OCI-LY7 (cell line): ENCODE results near the gene EGFLAM. TPM values are rescaled to one million over a fixed set of nuclear protein-coding genes. Genes with fewer than 3 reads are reported as not detected.

ENCODE experiments used
- BruUV-seq: library from RNA; stranded (reverse); fragments of 400-500 nt; replicated peaks from 2 replicates; lab custom pipeline; 2021; lab: Mats Ljungman, UMichigan
- CTCF ChIA-PET: fragments of 300-600 bp; sonication (Branson Sonifier 250); formaldehyde crosslinking; loops from one replicate; lab custom pipeline; 2022; ENCODE audit warnings: antibody characterized with exemption; ENCODE audit not compliant: unreplicated experiment; lab: Charles Lee
- POLR2A ChIA-PET: fragments of 300-600 bp; sonication (Branson Sonifier 250); formaldehyde crosslinking; loops from one replicate; lab custom pipeline; 2022; ENCODE audit warnings: antibody characterized with exemption; lab: Charles Lee
- DNase-seq: peaks from one replicate; pipeline ENCODE4 v3.0.0-alpha.2; 2015; ENCODE audit warnings: low spot score
- H2AFZ ChIP-seq: fragments of 200-600 bp; sonication (generic), shearing (Covaris generic); 2 replicates; pipeline ENCODE4 v1.6.1; 2014; ENCODE audit warnings: mild to moderate bottlenecking, antibody characterized with exemption, low read length, moderate library complexity
- H3K27ac ChIP-seq: fragments of 200-600 bp; sonication (generic); 2 replicates; pipeline ENCODE4 v1.5.1; 2014; ENCODE audit warnings: mixed run types, low read depth, mild to moderate bottlenecking, moderate library complexity, low read length, inconsistent platforms; ENCODE audit not compliant: poor library complexity, severe bottlenecking
- H3K36me3 ChIP-seq: fragments of 200-600 bp; sonication (generic); 2 replicates; pipeline ENCODE4 v1.6.1; 2014; ENCODE audit warnings: mild to moderate bottlenecking, antibody characterized with exemption, low read length, moderate library complexity, mixed read lengths; ENCODE audit not compliant: insufficient read depth
- H3K4me1 ChIP-seq: fragments of 200-600 bp; sonication (generic); 2 replicates; pipeline ENCODE4 v1.5.1; 2014; ENCODE audit warnings: mild to moderate bottlenecking, low read length; ENCODE audit not compliant: insufficient read depth, poor library complexity, severe bottlenecking
- H3K4me2 ChIP-seq: fragments of 200-600 bp; sonication (generic); 2 replicates; pipeline ENCODE4 v1.6.1; 2014; ENCODE audit warnings: mild to moderate bottlenecking, low read length
- H3K4me3 ChIP-seq: fragments of 200-600 bp; sonication (generic); 2 replicates; pipeline ENCODE4 v1.5.1; 2014; ENCODE audit warnings: mild to moderate bottlenecking, low read depth, low read length; ENCODE audit not compliant: poor library complexity, severe bottlenecking
- H3K79me2 ChIP-seq: fragments of 200-600 bp; sonication (generic); 2 replicates; pipeline ENCODE4 v1.6.1; 2016; ENCODE audit warnings: low read depth, mild to moderate bottlenecking, low read length, moderate library complexity, mixed read lengths; ENCODE audit not compliant: insufficient read depth
- H3K9me2 ChIP-seq: fragments of 200-600 bp; sonication (generic); 2 replicates; pipeline ENCODE4 v1.6.1; 2016; ENCODE audit warnings: mild to moderate bottlenecking, low read length, mixed read lengths; ENCODE audit not compliant: insufficient read depth
- H3K9me3 ChIP-seq: fragments of 200-600 bp; sonication (generic); 2 replicates; pipeline ENCODE4 v1.6.1; 2014; ENCODE audit warnings: mild to moderate bottlenecking, mixed run types, low read length, mixed read lengths
- H4K20me1 ChIP-seq: fragments of 200-600 bp; sonication (generic); 2 replicates; pipeline ENCODE4 v1.6.1; 2014; ENCODE audit warnings: mild to moderate bottlenecking, antibody characterized with exemption, low read length, moderate library complexity, mixed read lengths; ENCODE audit not compliant: insufficient read depth
- CTCF ChIP-seq: fragments of 200-600 bp; sonication (generic); conservative IDR thresholded peaks from 2 replicates; pipeline ENCODE4 v1.5.1; 2014; ENCODE audit warnings: mild to moderate bottlenecking, antibody characterized with exemption, low read length, moderate library complexity, mixed read lengths
- EZH2phosphoT487 ChIP-seq: fragments of 200-600 bp; sonication (generic); IDR thresholded peaks from 2 replicates; pipeline ENCODE4 v1.6.1; 2018; ENCODE audit warnings: low read depth, borderline replicate concordance, mild to moderate bottlenecking, mixed run types, antibody characterized with exemption, low read length, moderate library complexity, mixed read lengths
- intact Hi-C: fragments of 100-400 bp; cut with micrococcal nuclease; formaldehyde crosslinking; loops from one replicate; pipeline ENCODE4 v1.10.0; 2022; ENCODE audit not compliant: unreplicated experiment
- total RNA-seq, 2 experiments: library from RNA; depleted of rRNA in 1 of 2; stranded (reverse); fragments of >200 nt in 1 of 2; shearing (Covaris generic) in 1 of 2; gene quantifications; 2 replicates each; pipeline ENCODE4 v1.2.3, GENCODE V29; 2014 to 2022

Gene EGFLAM
- total RNA-seq, 2 experiments from 2014 or later = not detected

- Histone ChIP-seq H3K79me2 (no peaks in the 10 kb centered on the region), H3K9me2 (no peaks in the 10 kb centered on the region), H3K4me2 (no peak overlapping the region), H3K4me1 (no peaks in the 10 kb centered on the region), H3K36me3 (no peaks in the 10 kb centered on the region), H2AFZ (no peak overlapping the region), H3K27ac (no peak overlapping the region), H3K4me3 (no peak overlapping the region), H4K20me1 (no peaks in the 10 kb centered on the region), H3K9me3 (no peaks in the 10 kb centered on the region)
- BruUV-seq = no TSS peak
- intact Hi-C loops = no loop called here
- POLR2A ChIA-PET = no interaction called here
- CTCF ChIA-PET = no interaction called here
- no peak for DNase-seq
- TF ChIP-seq CTCF (no peak), EZH2phosphoT487 (no peak)
These were observed 61.1 kb downstream of the EGFLAM start for GRCh38 chr5:38319491-38319890.

- intact Hi-C loops = no loop called here
- no peaks in the 10 kb centered on the region for H4K20me1 ChIP-seq
- ChIA-PET CTCF (no interaction called here), POLR2A (no interaction called here)
- no peak for TF ChIP-seq EZH2phosphoT487
- no peak for TF ChIP-seq CTCF
- no peaks in the 10 kb centered on the region for H3K79me2 ChIP-seq
- no peaks in the 10 kb centered on the region for H3K4me1 ChIP-seq
- H3K4me3 ChIP-seq = no peak overlapping the region
- no peaks in the 10 kb centered on the region for H3K9me3 ChIP-seq
- no peak overlapping the region for H3K4me2 ChIP-seq
- H3K9me2 ChIP-seq = no peaks in the 10 kb centered on the region
- DNase-seq = no peak
- no peaks in the 10 kb centered on the region for H3K36me3 ChIP-seq
- H2AFZ ChIP-seq = no peak overlapping the region
- BruUV-seq = no TSS peak
- H3K27ac ChIP-seq = no peak overlapping the region
These were observed 63.6 kb downstream of the EGFLAM start for GRCh38 chr5:38321978-38322377.

GRCh38 chr5:38323645-38324295 lies 65.4 kb downstream of the EGFLAM start:
- POLR2A ChIA-PET = no interaction called here
- no peaks in the 10 kb centered on the region for H3K36me3 ChIP-seq
- no peaks in the 10 kb centered on the region for H4K20me1 ChIP-seq
- no peaks in the 10 kb centered on the region for H3K79me2 ChIP-seq
- no peak overlapping the region for H2AFZ ChIP-seq
- CTCF ChIA-PET = no interaction called here
- no peak overlapping the region for H3K4me2 ChIP-seq
- no TSS peak for BruUV-seq
- no peak for DNase-seq
- H3K27ac ChIP-seq = no peak overlapping the region
- H3K9me3 ChIP-seq = no peaks in the 10 kb centered on the region
- H3K4me3 ChIP-seq = no peak overlapping the region
- H3K4me1 ChIP-seq = no peaks in the 10 kb centered on the region
- H3K9me2 ChIP-seq = no peaks in the 10 kb centered on the region
- intact Hi-C loops = no loop called here
- no peak for TF ChIP-seq EZH2phosphoT487
- TF ChIP-seq CTCF = no peak
